WTC11 (cell line): ENCODE results near the gene KCNIP4. TPM values are rescaled to one million over a fixed set of nuclear protein-coding genes. Genes with fewer than 3 reads are reported as not detected.

Experiments used
- ATAC-seq: fragments of 200-7000 bp; cut with Tn5 transposase; 2 replicates; pipeline ENCODE4 v1.10.0; 2021; ENCODE audit warnings: mild to moderate bottlenecking, moderate library complexity
- CTCF ChIA-PET: fragments of 300-600 bp; sonication (Branson Sonifier 250); formaldehyde crosslinking; loops from one replicate; lab custom pipeline; 2021; ENCODE audit warnings: antibody characterized with exemption; lab: Charles Lee
- POLR2A ChIA-PET: fragments of 350-600 bp; sonication (Branson Sonifier 250); formaldehyde crosslinking; loops from one replicate; lab custom pipeline; 2021; ENCODE audit warnings: antibody characterized with exemption; lab: Charles Lee
- DNase-seq: peaks from one replicate; pipeline ENCODE4 v3.0.0; 2021; ENCODE audit warnings: low spot score
- H3K27ac Mint-ChIP-seq: 2 replicates; pipeline ENCODE4 v1.8.0; 2021; ENCODE audit warnings: mixed read lengths
- H3K27me3 Mint-ChIP-seq: 2 replicates; pipeline ENCODE4 v1.8.0; 2021; ENCODE audit warnings: low read depth, mild to moderate bottlenecking, moderate library complexity, mixed read lengths
- H3K36me3 Mint-ChIP-seq: 2 replicates; pipeline ENCODE4 v1.8.0; 2021; ENCODE audit warnings: mixed read lengths
- H3K4me1 Mint-ChIP-seq: 2 replicates; pipeline ENCODE4 v1.8.0; 2022; ENCODE audit warnings: mixed read lengths
- H3K4me3 Mint-ChIP-seq: 2 replicates; pipeline ENCODE4 v1.8.0; 2021; ENCODE audit warnings: mild to moderate bottlenecking, moderate library complexity, mixed read lengths
- H3K9me3 Mint-ChIP-seq: 2 replicates; pipeline ENCODE4 v1.8.0; 2021; ENCODE audit warnings: mixed read lengths
- CBFB ChIP-seq: sonication (generic); formaldehyde crosslinking; IDR thresholded peaks from 2 replicates; pipeline ENCODE4 v1.8.1; 2022; ENCODE audit warnings: mild to moderate bottlenecking, low read depth, missing genetic modification reagents
- ESRRA ChIP-seq: sonication (generic); formaldehyde crosslinking; IDR thresholded peaks from 2 replicates; pipeline ENCODE4 v1.8.1; 2022; ENCODE audit warnings: mild to moderate bottlenecking, missing genetic modification reagents, borderline replicate concordance
- FOXJ3 ChIP-seq: sonication (generic); formaldehyde crosslinking; IDR thresholded peaks from 2 replicates; pipeline ENCODE4 v1.9.0; 2021; ENCODE audit warnings: missing genetic modification reagents, mild to moderate bottlenecking, borderline replicate concordance
- GTF2I ChIP-seq: fragments of 250-450 bp; sonication (Bioruptor Pico); conservative IDR thresholded peaks from 2 replicates; pipeline ENCODE4 v1.4.0; 2021; ENCODE audit warnings: mild to moderate bottlenecking
- JUN ChIP-seq: sonication (generic); formaldehyde crosslinking; IDR thresholded peaks from 2 replicates; pipeline ENCODE4 v1.8.0; 2023; ENCODE audit warnings: mild to moderate bottlenecking, missing genetic modification reagents
- KAT7 ChIP-seq: sonication (generic); formaldehyde crosslinking; IDR thresholded peaks from 2 replicates; pipeline ENCODE4 v1.8.1; 2023; ENCODE audit warnings: missing genetic modification reagents, mild to moderate bottlenecking, borderline replicate concordance
- NR3C1 ChIP-seq: sonication (generic); formaldehyde crosslinking; conservative IDR thresholded peaks from 2 replicates; pipeline ENCODE4 v1.8.1; 2023; ENCODE audit warnings: low read depth, mild to moderate bottlenecking, missing genetic modification reagents
- OVOL2 ChIP-seq: fragments of 250-450 bp; sonication (Bioruptor Pico); IDR thresholded peaks from 2 replicates; pipeline ENCODE4 v1.9.0; 2021; ENCODE audit warnings: mild to moderate bottlenecking, borderline replicate concordance
- TCF7 ChIP-seq: sonication (generic); formaldehyde crosslinking; IDR thresholded peaks from 2 replicates; pipeline ENCODE4 v1.8.0; 2022; ENCODE audit warnings: mild to moderate bottlenecking, low read depth, missing genetic modification reagents, moderate library complexity
- TP53 ChIP-seq: sonication (generic); formaldehyde crosslinking; IDR thresholded peaks from 2 replicates; pipeline ENCODE4 v1.8.1; 2023; ENCODE audit warnings: mild to moderate bottlenecking, missing genetic modification reagents
- ZBTB21 ChIP-seq: sonication (generic); formaldehyde crosslinking; IDR thresholded peaks from 2 replicates; pipeline ENCODE4 v1.8.1; 2023; ENCODE audit warnings: mild to moderate bottlenecking, missing genetic modification reagents, borderline replicate concordance
- ZNF138 ChIP-seq: sonication (generic); formaldehyde crosslinking; conservative IDR thresholded peaks from 2 replicates; pipeline ENCODE4 v1.8.1; 2022; ENCODE audit warnings: mild to moderate bottlenecking, moderate library complexity, missing genetic modification reagents
- ZNF232 ChIP-seq: sonication (generic); formaldehyde crosslinking; IDR thresholded peaks from 2 replicates; pipeline ENCODE4 v1.8.0; 2022; ENCODE audit warnings: mild to moderate bottlenecking, missing genetic modification reagents
- ZNF423 ChIP-seq: fragments of 250-450 bp; sonication (Bioruptor Pico); IDR thresholded peaks from 2 replicates; pipeline ENCODE4 v2.1.2; 2022; ENCODE audit warnings: mild to moderate bottlenecking, moderate library complexity
- ZNF671 ChIP-seq: fragments of 250-450 bp; sonication (Bioruptor Pico); IDR thresholded peaks from 2 replicates; pipeline ENCODE4 v1.8.0; 2021; ENCODE audit warnings: mild to moderate bottlenecking
- total RNA-seq: library from RNA; stranded (reverse); gene quantifications from 3 replicates; pipeline ENCODE4 v1.2.3, GENCODE V29; 2021
- TF ChIP-seq, protein P1 (sequence below): fragments of 250-450 bp; sonication (Bioruptor Pico); conservative IDR thresholded peaks from 2 replicates; pipeline ENCODE4 v1.9.0; 2021; ENCODE audit warnings: mild to moderate bottlenecking
- TF ChIP-seq, protein P2 (sequence below): sonication (generic); formaldehyde crosslinking; IDR thresholded peaks from 2 replicates; pipeline ENCODE4 v1.8.1; 2023; ENCODE audit warnings: mild to moderate bottlenecking, missing genetic modification reagents, moderate library complexity
- TF ChIP-seq, protein P3 (sequence below): sonication (generic); formaldehyde crosslinking; IDR thresholded peaks from 2 replicates; pipeline ENCODE4 v1.8.1; 2023; ENCODE audit warnings: mild to moderate bottlenecking, missing genetic modification reagents
- TF ChIP-seq, protein P4 (sequence below): sonication (generic); formaldehyde crosslinking; IDR thresholded peaks from 2 replicates; pipeline ENCODE4 v1.8.1; 2022; ENCODE audit warnings: mild to moderate bottlenecking, moderate library complexity, missing genetic modification reagents
- TF ChIP-seq, protein P5 (sequence below): sonication (generic); formaldehyde crosslinking; IDR thresholded peaks from 2 replicates; pipeline ENCODE4 v1.8.0; 2022; ENCODE audit warnings: missing genetic modification reagents

KCNIP4 gene
- total RNA-seq, 1 experiment from 2014 or later = not detected

DNA sequence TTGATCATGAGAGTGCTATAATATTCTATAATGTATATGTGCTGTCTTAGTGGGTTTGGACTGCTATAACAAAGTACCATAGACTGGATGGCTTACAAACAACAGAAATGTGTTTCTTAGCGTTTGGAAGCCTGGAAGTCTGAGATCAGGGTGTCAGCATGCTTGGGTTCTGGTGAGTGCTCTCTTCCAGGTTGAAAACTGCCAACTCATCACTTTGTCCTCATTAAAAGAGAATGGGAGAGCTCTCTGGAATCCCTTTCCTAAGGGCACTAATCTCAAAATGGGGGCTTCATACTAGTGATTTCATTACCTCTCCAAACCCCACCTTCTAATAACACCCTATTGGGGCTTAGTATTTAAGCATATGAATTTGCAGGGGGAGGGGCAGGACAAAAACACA, 33.5 kb upstream of the KCNIP4 start:
- no peak for DNase-seq
- ChIA-PET CTCF (no interaction called here), POLR2A (no interaction called here)
- Mint-ChIP-seq H3K9me3 (peaks cover 3% of the 10 kb centered on the region; the same call in 1 of the 2 replicates), H3K27me3 (no peaks in the 10 kb centered on the region), H3K36me3 (no peaks in the 10 kb centered on the region), H3K4me3 (no peak overlapping the region), H3K4me1 (peaks cover 8% of the 10 kb centered on the region), H3K27ac (no peak overlapping the region)
- no peak for ATAC-seq
- no peak for TF ChIP-seq CBFB
- TF ChIP-seq TP53 (CRISPR knock-in tag) = no peak
- TF ChIP-seq, protein P1, sequence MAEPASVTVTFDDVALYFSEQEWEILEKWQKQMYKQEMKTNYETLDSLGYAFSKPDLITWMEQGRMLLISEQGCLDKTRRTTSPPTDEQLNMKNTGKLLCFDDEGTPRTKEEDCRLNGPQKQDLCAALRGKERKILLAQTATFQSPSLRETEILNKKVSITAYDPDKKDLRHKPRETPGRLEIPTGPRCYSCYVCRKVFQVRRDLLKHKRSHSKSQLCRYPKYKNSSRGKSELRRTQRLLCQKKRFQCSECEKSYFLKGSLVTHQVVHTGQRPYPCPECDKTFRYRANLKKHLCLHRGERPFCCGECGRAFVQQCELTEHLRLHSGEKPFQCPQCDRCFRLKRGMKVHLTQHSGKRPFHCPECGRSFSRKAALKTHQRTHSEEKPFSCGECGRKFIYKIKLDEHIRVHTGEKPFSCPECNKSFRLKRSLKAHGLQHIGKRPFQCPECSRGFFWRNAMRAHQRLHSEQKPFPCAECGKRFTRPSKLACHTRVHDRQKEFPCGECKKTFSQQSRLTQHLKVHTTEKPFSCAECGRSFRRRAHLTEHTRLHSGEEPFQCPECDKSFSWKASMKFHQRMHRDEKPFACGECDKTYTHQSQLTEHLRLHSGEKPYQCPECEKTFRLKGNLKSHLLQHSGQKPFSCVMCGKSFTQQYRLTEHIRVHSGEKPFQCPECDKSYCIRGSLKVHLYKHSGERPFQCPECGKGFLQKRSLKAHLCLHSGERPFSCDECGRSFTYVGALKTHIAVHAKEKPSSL = no peak
- no peak for TF ChIP-seq ZNF232
- no peak for TF ChIP-seq ESRRA (CRISPR knock-in tag)
- TF ChIP-seq, protein P2, sequence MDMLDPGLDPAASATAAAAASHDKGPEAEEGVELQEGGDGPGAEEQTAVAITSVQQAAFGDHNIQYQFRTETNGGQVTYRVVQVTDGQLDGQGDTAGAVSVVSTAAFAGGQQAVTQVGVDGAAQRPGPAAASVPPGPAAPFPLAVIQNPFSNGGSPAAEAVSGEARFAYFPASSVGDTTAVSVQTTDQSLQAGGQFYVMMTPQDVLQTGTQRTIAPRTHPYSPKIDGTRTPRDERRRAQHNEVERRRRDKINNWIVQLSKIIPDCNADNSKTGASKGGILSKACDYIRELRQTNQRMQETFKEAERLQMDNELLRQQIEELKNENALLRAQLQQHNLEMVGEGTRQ (CRISPR knock-in tag) = no peak
- no peak for TF ChIP-seq GTF2I (CRISPR knock-in tag)
- TF ChIP-seq KAT7 = no peak
- no peak for TF ChIP-seq FOXJ3 (CRISPR knock-in tag)
- TF ChIP-seq NR3C1 (CRISPR knock-in tag) = no peak
- no peak for TF ChIP-seq TCF7
- TF ChIP-seq ZNF671 = no peak
- TF ChIP-seq ZNF423 = no peak
- TF ChIP-seq, protein P3, sequence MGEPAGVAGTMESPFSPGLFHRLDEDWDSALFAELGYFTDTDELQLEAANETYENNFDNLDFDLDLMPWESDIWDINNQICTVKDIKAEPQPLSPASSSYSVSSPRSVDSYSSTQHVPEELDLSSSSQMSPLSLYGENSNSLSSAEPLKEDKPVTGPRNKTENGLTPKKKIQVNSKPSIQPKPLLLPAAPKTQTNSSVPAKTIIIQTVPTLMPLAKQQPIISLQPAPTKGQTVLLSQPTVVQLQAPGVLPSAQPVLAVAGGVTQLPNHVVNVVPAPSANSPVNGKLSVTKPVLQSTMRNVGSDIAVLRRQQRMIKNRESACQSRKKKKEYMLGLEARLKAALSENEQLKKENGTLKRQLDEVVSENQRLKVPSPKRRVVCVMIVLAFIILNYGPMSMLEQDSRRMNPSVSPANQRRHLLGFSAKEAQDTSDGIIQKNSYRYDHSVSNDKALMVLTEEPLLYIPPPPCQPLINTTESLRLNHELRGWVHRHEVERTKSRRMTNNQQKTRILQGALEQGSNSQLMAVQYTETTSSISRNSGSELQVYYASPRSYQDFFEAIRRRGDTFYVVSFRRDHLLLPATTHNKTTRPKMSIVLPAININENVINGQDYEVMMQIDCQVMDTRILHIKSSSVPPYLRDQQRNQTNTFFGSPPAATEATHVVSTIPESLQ (CRISPR knock-in tag) = no peak
- no peak for TF ChIP-seq ZNF138 (CRISPR knock-in tag)
- TF ChIP-seq OVOL2 (CRISPR knock-in tag) = no peak
- TF ChIP-seq, protein P4, sequence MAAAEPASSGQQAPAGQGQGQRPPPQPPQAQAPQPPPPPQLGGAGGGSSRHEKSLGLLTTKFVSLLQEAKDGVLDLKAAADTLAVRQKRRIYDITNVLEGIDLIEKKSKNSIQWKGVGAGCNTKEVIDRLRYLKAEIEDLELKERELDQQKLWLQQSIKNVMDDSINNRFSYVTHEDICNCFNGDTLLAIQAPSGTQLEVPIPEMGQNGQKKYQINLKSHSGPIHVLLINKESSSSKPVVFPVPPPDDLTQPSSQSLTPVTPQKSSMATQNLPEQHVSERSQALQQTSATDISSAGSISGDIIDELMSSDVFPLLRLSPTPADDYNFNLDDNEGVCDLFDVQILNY (CRISPR knock-in tag) = no peak
- TF ChIP-seq JUN (CRISPR knock-in tag) = no peak
- TF ChIP-seq ZBTB21 (CRISPR knock-in tag) = no peak
- TF ChIP-seq, protein P5, sequence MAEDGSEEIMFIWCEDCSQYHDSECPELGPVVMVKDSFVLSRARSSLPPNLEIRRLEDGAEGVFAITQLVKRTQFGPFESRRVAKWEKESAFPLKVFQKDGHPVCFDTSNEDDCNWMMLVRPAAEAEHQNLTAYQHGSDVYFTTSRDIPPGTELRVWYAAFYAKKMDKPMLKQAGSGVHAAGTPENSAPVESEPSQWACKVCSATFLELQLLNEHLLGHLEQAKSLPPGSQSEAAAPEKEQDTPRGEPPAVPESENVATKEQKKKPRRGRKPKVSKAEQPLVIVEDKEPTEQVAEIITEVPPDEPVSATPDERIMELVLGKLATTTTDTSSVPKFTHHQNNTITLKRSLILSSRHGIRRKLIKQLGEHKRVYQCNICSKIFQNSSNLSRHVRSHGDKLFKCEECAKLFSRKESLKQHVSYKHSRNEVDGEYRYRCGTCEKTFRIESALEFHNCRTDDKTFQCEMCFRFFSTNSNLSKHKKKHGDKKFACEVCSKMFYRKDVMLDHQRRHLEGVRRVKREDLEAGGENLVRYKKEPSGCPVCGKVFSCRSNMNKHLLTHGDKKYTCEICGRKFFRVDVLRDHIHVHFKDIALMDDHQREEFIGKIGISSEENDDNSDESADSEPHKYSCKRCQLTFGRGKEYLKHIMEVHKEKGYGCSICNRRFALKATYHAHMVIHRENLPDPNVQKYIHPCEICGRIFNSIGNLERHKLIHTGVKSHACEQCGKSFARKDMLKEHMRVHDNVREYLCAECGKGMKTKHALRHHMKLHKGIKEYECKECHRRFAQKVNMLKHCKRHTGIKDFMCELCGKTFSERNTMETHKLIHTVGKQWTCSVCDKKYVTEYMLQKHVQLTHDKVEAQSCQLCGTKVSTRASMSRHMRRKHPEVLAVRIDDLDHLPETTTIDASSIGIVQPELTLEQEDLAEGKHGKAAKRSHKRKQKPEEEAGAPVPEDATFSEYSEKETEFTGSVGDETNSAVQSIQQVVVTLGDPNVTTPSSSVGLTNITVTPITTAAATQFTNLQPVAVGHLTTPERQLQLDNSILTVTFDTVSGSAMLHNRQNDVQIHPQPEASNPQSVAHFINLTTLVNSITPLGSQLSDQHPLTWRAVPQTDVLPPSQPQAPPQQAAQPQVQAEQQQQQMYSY (CRISPR knock-in tag) = no peak
